GM19351 (cell line): ENCODE data around the gene EFL1.

Experiments used
- ATAC-seq: cut with Tn5 transposase; IDR thresholded peaks from one replicate; pipeline ENCODE4 v1.9.1; 2021; ENCODE audit warnings: mild to moderate bottlenecking, moderate library complexity; ENCODE audit not compliant: unreplicated experiment

EFL1 gene

GRCh38 chr15:82128401-82129148, 134.0 kb downstream of the EFL1 start:
- no peak for ATAC-seq

DNA sequence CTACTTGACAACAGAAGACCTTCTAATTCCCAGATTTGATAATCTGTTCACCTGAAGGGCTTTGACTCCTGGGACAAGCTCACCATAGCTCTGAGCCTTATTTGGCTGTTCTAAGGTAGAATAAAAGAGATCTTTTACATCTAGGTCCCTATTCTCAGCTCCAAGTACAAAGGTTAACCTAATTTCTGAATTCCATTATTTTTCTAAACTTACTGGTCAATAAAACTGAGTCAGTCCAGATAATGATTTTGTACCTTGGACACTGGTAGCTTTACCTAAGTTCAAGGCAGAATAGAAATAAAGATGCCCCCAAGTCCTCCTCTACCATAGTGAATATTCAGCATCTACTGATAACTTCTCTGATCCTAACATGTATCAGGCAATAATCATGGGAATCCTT, 135.0 kb downstream of the EFL1 start:
- no peak for ATAC-seq

GRCh38 chr15:82126346-82126745, 136.2 kb downstream of the EFL1 start:
- ATAC-seq: no peak

GRCh38 chr15:82124331-82125263, 137.9 kb downstream of the EFL1 start:
- no peak for ATAC-seq

DNA sequence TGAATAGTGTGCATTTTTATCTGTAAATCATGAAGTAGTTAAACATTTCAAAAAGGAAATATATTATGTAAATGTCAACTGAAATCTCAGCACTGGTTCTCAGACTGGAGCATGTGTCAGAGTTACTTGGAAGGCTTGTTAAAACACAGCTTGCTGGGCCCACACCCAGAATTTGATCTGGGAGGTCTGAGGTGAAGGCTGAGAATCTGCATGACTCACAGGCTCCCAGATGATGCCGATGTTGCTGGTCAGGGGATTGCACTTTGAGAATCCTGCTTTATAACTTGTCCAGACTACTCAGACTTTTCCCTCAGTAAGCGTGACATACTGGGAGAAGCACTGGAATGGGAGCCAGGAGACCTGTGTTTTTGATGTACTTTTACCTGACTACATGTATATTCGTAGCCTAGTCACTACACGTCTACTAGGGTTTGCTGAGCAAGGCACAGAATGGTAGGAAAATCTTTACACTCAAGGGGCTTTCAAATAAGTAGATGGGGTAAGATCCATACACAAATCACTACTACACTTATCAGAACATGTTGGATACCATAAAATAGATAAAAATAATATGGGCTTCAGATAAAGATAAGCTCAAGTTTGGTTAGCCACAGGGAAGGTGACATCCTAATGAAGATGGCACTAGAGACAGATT, 139.7 kb downstream of the EFL1 start:
- ATAC-seq: no peak

DNA sequence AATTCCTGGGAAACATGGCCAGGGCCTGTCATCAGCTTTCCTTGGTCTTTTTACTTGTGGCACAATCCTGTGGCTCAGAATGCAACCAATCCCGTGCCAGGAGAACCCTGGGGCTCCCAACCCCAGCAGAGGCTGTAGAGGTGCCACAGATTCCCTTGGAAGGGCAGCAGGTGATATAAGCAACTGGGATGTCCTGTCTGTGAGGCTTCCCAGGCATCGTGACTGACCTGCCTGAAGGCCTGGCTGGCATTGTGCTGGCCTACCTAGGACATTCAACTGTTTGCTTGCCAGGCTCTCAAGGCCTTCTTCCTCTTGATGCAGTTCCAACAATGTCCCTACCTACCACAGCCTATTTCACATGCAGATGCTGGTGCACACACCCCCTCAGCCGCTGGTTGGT, 144.5 kb downstream of the EFL1 start:
- ATAC-seq: no peak

DNA sequence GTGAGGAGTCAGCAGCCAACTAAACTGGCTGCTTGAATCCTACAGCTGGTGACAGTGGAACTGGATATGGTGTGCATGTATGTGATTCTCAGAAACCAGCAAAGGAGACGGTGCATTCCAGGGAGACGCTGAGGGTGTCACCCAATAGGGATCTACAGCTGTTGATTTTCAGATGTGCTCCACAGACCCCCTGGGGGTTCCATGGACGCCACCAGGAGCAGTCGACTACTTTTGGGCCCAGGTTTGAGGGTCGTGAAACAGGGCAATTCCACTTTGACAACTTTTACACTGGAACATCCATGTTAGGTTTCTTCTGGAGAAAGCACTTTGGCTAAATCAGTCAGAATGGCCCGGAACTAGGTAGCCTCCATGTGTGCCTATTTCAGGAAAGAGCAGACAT, 145.2 kb downstream of the EFL1 start:
- no peak for ATAC-seq

GRCh38 chr15:82114660-82115059, 147.9 kb downstream of the EFL1 start:
- ATAC-seq: no peak

GRCh38 chr15:82113106-82113715, 149.3 kb downstream of the EFL1 start:
- ATAC-seq: no peak

DNA sequence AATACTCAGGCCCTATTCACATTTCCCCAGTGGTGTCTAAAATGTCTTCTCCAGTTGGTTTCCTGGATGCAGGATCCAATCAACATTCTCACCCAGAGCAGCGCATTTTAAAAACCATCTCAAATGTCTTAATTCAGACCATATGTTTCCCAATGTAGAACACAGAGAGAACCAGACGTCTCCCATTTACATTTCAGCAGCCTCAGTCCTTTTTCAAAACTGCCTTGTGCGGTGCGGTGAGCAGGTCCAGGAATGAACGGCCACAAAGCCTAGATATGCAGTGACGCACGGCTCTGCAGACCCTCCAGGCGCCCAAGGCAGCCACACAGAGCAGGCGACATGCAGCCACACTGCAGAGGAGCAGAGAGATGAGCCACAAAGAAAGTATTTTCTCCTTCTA, 150.6 kb downstream of the EFL1 start:
- no peak for ATAC-seq

DNA sequence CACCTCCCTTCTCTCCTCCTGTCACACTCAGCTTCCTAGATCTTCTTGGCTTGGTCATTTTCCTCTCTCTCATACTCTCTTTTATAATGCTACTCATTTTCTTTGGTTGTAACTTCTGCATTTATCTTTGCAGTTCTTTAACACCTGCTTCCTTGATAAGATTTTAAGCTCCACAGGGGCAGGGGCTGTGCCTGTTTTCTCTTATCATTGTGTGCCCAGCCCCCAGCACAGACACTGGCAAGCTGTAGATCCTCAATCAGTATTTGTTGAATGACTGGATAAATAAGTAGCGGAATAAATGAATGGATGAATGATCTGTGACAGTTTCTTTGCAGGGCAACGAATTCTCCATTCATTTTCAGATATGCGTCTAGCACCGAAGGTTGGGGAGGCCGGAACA, 152.4 kb downstream of the EFL1 start:
- no peak for ATAC-seq

DNA sequence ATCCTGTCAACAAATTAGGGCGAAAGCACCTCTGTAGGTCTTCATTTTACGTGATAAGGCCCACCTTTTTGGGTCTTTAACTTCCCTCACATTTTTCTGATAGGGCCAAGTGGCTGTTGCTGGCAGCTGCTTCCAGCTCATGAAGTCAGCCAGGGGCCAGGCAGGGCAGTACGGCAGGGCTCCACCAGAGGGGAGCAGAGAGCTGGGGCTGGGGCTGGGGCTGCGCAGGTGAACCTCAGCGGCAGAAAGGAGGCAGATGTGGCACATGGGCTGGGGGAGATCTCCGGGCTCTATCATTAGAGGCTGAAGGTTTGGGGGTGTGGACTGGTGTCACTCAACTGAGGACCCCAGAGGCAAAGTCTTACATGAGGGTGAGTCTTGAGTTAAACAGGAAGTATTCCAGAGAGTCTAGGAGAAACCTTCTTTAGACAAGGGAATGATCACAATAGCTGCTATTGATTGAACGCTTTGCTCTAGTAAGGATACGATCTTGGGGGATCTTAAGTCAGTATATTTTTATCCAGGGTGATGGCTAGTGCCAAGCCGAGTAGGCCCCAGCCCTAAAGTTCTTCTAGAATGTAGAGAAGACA, 153.9 kb downstream of the EFL1 start:
- peak; percentile 97 for ATAC-seq

GRCh38 chr15:82106679-82107078, 155.9 kb downstream of the EFL1 start:
- no peak for ATAC-seq

- ATAC-seq: no peak
Measured at GRCh38 chr15:82105451-82106215, 156.9 kb downstream of the EFL1 start.

DNA sequence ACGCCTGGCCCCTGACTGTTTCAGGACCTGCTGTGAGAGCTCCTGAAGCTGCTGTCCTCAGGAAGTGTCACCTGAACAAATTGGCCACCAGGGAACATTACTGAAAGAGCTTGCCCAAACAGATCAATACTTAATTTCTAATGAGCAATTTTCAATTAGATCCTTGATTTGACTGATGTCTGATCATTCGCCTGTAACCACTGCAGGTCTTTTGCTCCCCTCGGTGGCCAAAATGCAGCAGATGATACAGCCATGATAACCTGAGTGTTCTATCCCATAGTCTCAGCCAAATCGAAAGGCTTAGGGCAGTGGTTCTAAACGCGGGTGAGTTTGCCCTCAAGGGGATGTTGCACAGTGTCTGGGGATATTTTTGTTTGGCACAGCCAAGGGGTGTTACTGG, 159.1 kb downstream of the EFL1 start:
- ATAC-seq: no peak

DNA sequence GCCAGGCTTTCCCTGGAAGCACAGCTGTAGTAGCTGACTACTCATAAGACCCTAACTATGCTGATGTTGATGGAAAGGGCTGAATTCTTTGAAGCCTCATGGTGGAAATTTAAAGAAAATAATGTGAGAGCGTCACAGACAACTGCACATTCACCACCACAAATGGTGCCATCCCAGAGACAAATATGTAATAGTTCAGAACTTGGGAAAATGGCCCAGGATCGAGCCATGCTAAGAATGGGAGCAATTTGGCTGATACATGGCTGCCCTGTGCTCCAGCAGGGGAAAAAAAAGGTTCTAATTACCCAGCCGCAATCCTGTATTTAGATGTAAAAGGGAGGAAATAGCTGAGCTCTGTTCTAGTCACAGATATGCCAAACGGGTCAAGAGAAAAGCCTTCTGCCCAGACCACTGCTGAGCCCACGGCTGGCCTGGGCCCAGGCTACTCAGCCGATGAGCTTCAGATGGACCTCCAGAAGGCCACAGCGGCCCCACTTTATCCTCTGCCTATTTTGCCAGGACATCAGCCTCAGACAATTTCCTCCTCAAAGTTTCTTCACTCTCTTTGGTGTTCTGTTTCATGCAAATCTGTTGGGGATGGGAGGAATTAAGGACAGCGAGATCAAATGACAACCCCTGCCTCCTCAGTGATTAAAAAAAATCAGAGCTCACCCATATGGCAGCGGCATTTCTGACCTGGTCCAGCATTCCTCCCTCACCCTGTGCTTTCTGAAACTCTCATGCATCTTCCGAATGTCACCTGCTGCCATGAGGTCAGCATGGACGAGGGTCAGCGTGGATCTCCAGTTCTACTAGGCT, 162.2 kb downstream of the EFL1 start:
- no peak for ATAC-seq

- ATAC-seq: no peak
Measured at GRCh38 chr15:82098674-82099073, 163.9 kb downstream of the EFL1 start.

GRCh38 chr15:82095803-82096202, 166.7 kb downstream of the EFL1 start:
- no peak for ATAC-seq

DNA sequence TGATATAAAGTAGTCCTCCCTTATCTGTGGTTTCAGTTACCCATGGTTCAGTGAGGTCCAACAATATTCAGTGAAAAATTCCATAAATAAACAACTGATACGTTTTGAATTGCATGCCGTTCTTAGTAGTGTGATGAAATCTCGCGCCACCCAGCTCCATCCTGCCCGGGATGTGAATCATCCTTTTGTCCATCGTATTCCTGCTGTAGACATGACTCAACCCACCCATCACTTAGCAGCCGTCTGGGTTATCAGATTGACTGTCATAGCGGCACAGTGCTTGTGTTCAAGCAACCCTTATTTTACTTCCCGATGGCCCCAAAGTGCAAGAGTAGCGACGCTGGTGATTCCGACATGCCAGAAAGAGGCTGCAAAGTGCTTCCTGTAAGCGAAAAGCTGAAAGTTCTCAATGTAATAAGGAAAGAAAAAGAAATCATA, 168.7 kb downstream of the EFL1 start:
- ATAC-seq: no peak
